ENCODE measurements around the gene PTPN14.

PTPN14 gene

DNA sequence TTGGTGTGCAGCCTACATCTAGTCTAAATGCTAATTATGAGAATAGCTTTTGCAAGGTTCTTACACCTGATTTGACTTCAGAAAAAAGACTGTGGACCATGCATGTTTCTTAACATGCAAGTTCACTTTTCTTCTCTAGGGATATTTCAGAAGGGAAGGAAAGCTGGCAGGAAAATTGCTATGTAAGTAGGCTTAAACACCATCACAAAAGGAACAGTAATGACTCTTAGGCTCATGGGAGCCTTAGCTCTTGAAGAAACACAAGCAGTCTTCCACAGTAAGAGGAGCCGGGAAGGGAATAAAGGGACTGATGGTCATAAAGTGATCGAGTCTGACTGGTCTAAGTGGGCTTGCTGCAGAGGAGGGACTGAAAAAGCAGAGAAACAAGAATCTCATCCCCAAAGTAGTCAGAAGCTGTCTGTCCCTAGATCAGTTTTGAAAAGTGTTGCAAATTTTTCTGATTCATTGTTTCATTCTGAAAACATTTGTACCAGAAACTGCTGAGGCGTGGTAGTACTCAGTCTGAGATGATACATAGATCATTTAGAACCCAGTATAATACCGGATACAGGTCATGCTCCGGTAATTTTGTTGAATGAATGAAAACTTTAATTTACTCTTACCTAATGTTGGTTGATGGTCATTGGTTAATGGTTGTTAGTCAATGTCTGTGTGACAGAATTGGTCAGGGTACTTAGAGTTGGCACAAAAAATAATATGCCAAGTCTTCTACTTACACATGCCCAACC lies 229.5 kb downstream of the PTPN14 start:
- no peaks in the 10 kb centered on the region; the same call in 1 of the 2 replicates for H3K36me3 ChIP-seq (replicated peaks)

GRCh38 chr1:214319938-214320337 lies 231.5 kb downstream of the PTPN14 start:
- Histone ChIP-seq H3K9me3 (no peaks in the 10 kb centered on the region), H3K27me3 (ENCODE audit: low read depth) (no peaks in the 10 kb centered on the region), H3K36me3 (replicated peaks) (no peaks in the 10 kb centered on the region; the same call in 1 of the 2 replicates), H3K4me3 (no peak overlapping the region), H3K4me1 (no peaks in the 10 kb centered on the region)
- no peak for DNase-seq (ENCODE audit: low spot score in 2 of 2)
- in situ Hi-C loops (cut with MboI; ENCODE audit: low sequenced_read_pairs) = no loop called here

More for the DNA sequence above, 229.5 kb downstream of the PTPN14 start:
- Histone ChIP-seq H3K4me1 (no peaks in the 10 kb centered on the region), H3K9me3 (no peaks in the 10 kb centered on the region), H3K4me3 (no peak overlapping the region), H3K27me3 (ENCODE audit: low read depth) (no peaks in the 10 kb centered on the region)
- DNase-seq (ENCODE audit: low spot score in 2 of 2) = no peak
- in situ Hi-C loops (cut with MboI; ENCODE audit: low sequenced_read_pairs) = no loop called here

GRCh38 chr1:214318956-214319736 lies 232.3 kb downstream of the PTPN14 start:
- H3K4me1 ChIP-seq = no peaks in the 10 kb centered on the region
- DNase-seq (ENCODE audit: low spot score in 2 of 2) = no peak
- H3K4me3 ChIP-seq = no peak overlapping the region
- no peaks in the 10 kb centered on the region for H3K9me3 ChIP-seq
- no peaks in the 10 kb centered on the region; the same call in 1 of the 2 replicates for H3K36me3 ChIP-seq (replicated peaks)
- in situ Hi-C loops (cut with MboI; ENCODE audit: low sequenced_read_pairs) = no loop called here
- no peaks in the 10 kb centered on the region for H3K27me3 ChIP-seq (ENCODE audit: low read depth)

- Histone ChIP-seq H3K9me3 (no peaks in the 10 kb centered on the region), H3K4me1 (no peaks in the 10 kb centered on the region), H3K4me3 (no peak overlapping the region), H3K36me3 (replicated peaks) (no peaks in the 10 kb centered on the region; the same call in 1 of the 2 replicates), H3K27me3 (ENCODE audit: low read depth) (no peaks in the 10 kb centered on the region)
- DNase-seq (ENCODE audit: low spot score in 2 of 2) = no peak
- in situ Hi-C loops (cut with MboI; ENCODE audit: low sequenced_read_pairs) = no loop called here
These were observed 233.0 kb downstream of the PTPN14 start for GRCh38 chr1:214318356-214318755.

DNA sequence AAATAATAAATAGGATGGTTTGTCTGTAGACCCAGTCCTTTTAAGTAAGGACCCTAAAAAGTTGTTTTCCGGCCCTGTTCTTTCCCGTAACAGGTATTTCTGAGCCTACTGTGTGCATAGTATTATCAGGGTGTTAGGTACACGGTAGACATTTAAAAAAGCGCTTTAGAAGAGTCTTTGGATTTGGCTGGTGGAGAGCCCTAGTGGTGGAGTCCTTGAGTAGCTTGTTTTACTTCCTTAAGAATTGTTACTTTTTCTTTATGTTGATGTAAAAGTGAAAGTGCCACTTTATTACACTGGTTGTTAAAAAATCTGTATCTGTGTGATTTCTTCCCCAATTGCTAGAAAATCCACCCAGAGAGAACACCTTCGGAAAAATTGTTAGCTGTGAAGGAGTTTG lies 233.7 kb downstream of the PTPN14 start:
- no peak for DNase-seq (ENCODE audit: low spot score in 2 of 2)
- no peaks in the 10 kb centered on the region for H3K36me3 ChIP-seq (replicated peaks)
- no peak overlapping the region for H3K4me3 ChIP-seq
- H3K9me3 ChIP-seq = no peaks in the 10 kb centered on the region
- H3K4me1 ChIP-seq = no peaks in the 10 kb centered on the region
- in situ Hi-C loops (cut with MboI; ENCODE audit: low sequenced_read_pairs) = no loop called here
- no peaks in the 10 kb centered on the region for H3K27me3 ChIP-seq (ENCODE audit: low read depth)

- Histone ChIP-seq H3K4me1 (no peaks in the 10 kb centered on the region), H3K36me3 (replicated peaks) (no peaks in the 10 kb centered on the region), H3K9me3 (no peaks in the 10 kb centered on the region), H3K27me3 (ENCODE audit: low read depth) (no peaks in the 10 kb centered on the region), H3K4me3 (no peak overlapping the region)
- in situ Hi-C loops (cut with MboI; ENCODE audit: low sequenced_read_pairs) = no loop called here
- DNase-seq (ENCODE audit: low spot score in 2 of 2) = no peak
These were observed 234.1 kb downstream of the PTPN14 start for GRCh38 chr1:214317300-214317699.

DNA sequence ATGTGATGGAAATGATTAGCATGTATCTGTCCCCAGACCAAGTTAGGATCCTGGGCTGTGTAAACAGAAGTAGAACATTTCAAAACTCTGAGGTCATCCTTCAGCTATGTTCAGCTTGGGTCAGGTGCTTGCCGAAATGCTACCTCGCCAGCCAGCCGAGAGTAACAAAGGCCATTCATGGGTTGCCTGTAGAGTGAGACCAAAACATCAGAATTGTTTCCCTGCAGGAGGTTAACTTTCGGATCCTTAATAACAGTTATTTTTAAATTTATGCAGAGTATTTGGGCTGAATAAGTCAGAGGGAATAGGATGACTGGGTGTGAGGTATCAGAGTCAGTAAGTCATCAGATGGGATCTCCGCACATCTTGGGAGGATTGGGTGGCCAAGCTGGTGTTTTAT lies 234.8 kb downstream of the PTPN14 start:
- in situ Hi-C loops (cut with MboI; ENCODE audit: low sequenced_read_pairs) = no loop called here
- Histone ChIP-seq H3K4me3 (no peak overlapping the region), H3K4me1 (no peaks in the 10 kb centered on the region), H3K27me3 (ENCODE audit: low read depth) (no peaks in the 10 kb centered on the region), H3K36me3 (replicated peaks) (no peaks in the 10 kb centered on the region), H3K9me3 (no peaks in the 10 kb centered on the region)
- DNase-seq (ENCODE audit: low spot score in 2 of 2) = no peak

DNA sequence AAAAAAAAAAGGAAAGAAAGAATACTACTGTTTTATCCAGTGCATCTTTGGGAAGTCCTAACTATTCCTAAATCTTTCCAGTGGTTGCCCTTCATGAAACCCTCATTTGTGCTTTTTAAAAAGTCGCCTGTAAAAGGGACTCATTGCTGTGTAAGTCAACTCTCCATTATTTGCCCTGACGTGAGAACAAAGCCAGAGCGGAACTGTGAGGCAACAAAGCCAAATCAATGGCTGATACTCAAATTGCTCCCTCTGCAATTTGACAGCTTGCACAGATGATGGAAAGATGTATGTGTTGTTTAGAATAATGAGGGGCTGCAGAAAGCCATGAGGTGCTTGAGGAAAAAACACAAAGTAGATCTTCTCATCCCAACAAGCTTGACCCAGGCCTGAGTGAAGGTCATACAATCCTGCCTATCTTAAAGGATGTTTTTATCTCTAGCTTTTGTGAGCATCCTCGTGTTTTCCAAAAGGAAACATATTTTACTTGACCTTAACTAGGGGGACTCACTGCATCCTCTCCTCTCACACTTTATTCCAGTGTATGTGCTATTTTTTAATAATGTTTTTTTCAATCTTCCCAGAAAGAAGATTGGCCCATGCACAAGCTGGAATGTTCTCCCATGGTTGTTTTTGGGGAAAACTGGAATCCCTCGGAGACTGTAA lies 237.1 kb downstream of the PTPN14 start:
- H3K4me3 ChIP-seq = no peak overlapping the region
- H3K27me3 ChIP-seq (ENCODE audit: low read depth) = no peaks in the 10 kb centered on the region
- in situ Hi-C loops (cut with MboI; ENCODE audit: low sequenced_read_pairs) = no loop called here
- no peaks in the 10 kb centered on the region for H3K36me3 ChIP-seq (replicated peaks)
- DNase-seq (ENCODE audit: low spot score in 2 of 2) = no peak
- H3K9me3 ChIP-seq = no peaks in the 10 kb centered on the region
- no peaks in the 10 kb centered on the region for H3K4me1 ChIP-seq

DNA sequence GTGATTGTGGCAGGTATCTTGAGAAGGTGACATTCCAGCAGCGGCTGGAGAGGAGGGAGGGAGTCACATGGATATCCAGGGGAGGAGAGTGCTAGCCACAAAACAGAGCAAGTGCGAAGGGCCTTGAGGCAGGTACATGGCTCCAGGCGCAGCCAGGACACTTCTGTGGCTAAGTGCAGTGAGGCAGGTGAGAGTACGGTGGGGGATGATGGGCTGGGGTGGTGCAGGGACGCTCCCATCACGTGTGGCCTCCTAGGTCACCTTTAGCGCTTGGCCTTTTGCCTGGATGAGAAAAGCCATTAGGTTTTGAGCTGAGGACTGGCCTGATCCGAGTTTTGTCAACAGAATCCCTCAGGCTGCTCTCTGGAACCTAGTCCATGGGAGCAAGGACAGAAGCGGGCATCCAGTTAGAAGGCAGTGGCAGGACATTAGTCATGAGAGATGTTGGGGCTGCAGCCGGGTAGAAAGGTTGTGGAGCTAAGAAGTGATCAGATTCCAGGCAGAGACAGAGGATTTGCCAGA lies 238.8 kb downstream of the PTPN14 start:
- DNase-seq (ENCODE audit: low spot score in 2 of 2) = no peak
- H3K4me1 ChIP-seq = no peaks in the 10 kb centered on the region

GRCh38 chr1:214310777-214311690 lies 240.4 kb downstream of the PTPN14 start:
- Histone ChIP-seq H3K4me1 (no peaks in the 10 kb centered on the region), H3K9me3 (no peaks in the 10 kb centered on the region), H3K27me3 (ENCODE audit: low read depth) (no peaks in the 10 kb centered on the region), H3K4me3 (no peak overlapping the region), H3K36me3 (replicated peaks) (no peaks in the 10 kb centered on the region)
- no peak for DNase-seq (ENCODE audit: low spot score in 2 of 2)
- in situ Hi-C loops (cut with MboI; ENCODE audit: low sequenced_read_pairs) = no loop called here

More for the DNA sequence above, 238.8 kb downstream of the PTPN14 start:
- H3K36me3 ChIP-seq (replicated peaks) = no peaks in the 10 kb centered on the region
- in situ Hi-C loops (cut with MboI; ENCODE audit: low sequenced_read_pairs) = no loop called here
- no peaks in the 10 kb centered on the region for H3K27me3 ChIP-seq (ENCODE audit: low read depth)
- no peaks in the 10 kb centered on the region for H3K9me3 ChIP-seq
- H3K4me3 ChIP-seq = no peak overlapping the region

GRCh38 chr1:214310010-214310409 lies 241.4 kb downstream of the PTPN14 start:
- Histone ChIP-seq H3K4me1 (no peaks in the 10 kb centered on the region), H3K4me3 (no peak overlapping the region), H3K9me3 (no peaks in the 10 kb centered on the region), H3K27me3 (ENCODE audit: low read depth) (no peaks in the 10 kb centered on the region), H3K36me3 (replicated peaks) (no peaks in the 10 kb centered on the region)
- in situ Hi-C loops (cut with MboI; ENCODE audit: low sequenced_read_pairs) = no loop called here
- DNase-seq (ENCODE audit: low spot score in 2 of 2) = no peak

DNA sequence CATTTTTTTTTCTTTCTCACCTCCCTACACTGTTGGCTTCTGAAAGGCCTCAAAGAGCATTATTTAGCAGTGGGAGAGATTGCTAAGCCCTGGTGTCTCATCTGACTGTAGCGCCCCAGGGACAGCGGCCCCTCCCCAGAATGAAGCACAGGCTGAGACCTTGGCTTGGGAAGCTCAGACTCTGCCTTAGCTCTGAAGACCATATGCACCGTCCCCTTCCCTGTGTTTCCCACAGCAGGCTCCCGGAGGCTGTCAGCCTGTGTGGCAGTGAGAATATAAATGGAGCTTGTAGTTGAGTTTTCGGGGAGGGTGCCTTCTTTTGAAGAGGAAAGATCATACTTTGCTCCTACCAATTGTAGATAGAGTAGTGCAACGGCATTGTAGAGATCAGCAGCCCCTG lies 245.1 kb downstream of the PTPN14 start:
- no peak for DNase-seq (ENCODE audit: low spot score in 2 of 2)
- in situ Hi-C loops (cut with MboI; ENCODE audit: low sequenced_read_pairs) = no loop called here
- peaks cover 16% of the 10 kb centered on the region for H3K4me1 ChIP-seq
- no peaks in the 10 kb centered on the region for H3K9me3 ChIP-seq
- H3K27me3 ChIP-seq (ENCODE audit: low read depth) = no peaks in the 10 kb centered on the region
- no peaks in the 10 kb centered on the region for H3K36me3 ChIP-seq (replicated peaks)
- no peak overlapping the region for H3K4me3 ChIP-seq

- no peak for DNase-seq (ENCODE audit: low spot score in 2 of 2)
- Histone ChIP-seq H3K27me3 (ENCODE audit: low read depth) (no peaks in the 10 kb centered on the region), H3K4me1 (peaks cover 16% of the 10 kb centered on the region), H3K36me3 (replicated peaks) (no peaks in the 10 kb centered on the region), H3K4me3 (no peak overlapping the region), H3K9me3 (no peaks in the 10 kb centered on the region)
- in situ Hi-C loops (cut with MboI; ENCODE audit: low sequenced_read_pairs) = no loop called here
These were observed 246.1 kb downstream of the PTPN14 start for GRCh38 chr1:214305164-214305751.

Data from HAP-1 (cell line).